B cell (primary cell): ENCODE data around the gene CDC5L.

ENCODE experiments used
- EZH2 ChIP-seq: IDR thresholded peaks from 2 replicates; pipeline ENCODE4 v1.6.1; 2012; ENCODE audit warnings: borderline replicate concordance, low read depth, mild to moderate bottlenecking, moderate library complexity, low read length; ENCODE audit not compliant: insufficient read depth, poor library complexity, severe bottlenecking
- TF ChIP-seq, protein P1 (sequence below): fragments of 200-600 bp; IDR thresholded peaks from one replicate; pipeline ENCODE4 v1.8.0; 2022; ENCODE audit warnings: antibody characterized with exemption, mild to moderate bottlenecking

DNA sequence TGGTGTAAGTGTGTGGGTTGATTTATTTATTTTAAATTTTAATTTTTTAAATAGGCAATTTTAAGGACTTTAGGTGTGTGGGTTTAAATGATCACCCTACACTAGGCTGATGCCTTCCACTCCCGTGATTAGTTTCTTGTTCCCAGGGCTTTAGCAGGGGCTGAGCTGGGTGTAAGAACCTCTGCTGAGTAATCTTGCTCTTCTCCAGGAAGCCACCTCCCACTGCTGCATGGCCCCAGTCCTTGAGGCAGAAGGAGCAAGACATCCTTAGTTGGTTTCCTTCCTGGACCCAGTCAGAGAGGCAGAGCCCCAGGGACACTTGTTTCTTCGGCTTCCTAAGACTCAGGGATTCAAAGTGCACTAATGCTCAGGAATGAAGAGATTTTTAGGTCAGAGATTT lies 19.8 kb upstream of the CDC5L start:
- TF ChIP-seq, protein P1, sequence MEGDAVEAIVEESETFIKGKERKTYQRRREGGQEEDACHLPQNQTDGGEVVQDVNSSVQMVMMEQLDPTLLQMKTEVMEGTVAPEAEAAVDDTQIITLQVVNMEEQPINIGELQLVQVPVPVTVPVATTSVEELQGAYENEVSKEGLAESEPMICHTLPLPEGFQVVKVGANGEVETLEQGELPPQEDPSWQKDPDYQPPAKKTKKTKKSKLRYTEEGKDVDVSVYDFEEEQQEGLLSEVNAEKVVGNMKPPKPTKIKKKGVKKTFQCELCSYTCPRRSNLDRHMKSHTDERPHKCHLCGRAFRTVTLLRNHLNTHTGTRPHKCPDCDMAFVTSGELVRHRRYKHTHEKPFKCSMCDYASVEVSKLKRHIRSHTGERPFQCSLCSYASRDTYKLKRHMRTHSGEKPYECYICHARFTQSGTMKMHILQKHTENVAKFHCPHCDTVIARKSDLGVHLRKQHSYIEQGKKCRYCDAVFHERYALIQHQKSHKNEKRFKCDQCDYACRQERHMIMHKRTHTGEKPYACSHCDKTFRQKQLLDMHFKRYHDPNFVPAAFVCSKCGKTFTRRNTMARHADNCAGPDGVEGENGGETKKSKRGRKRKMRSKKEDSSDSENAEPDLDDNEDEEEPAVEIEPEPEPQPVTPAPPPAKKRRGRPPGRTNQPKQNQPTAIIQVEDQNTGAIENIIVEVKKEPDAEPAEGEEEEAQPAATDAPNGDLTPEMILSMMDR, result no peak
- TF ChIP-seq EZH2, result no peak
